K562 (cell line): ENCODE results near the gene SLC13A3. TPM values are rescaled to one million over a fixed set of nuclear protein-coding genes. Genes with fewer than 3 reads are reported as not detected.

Experiments used
- ATAC-seq: fragments of 200-7000 bp; cut with Tn5 transposase; 3 replicates; pipeline ENCODE4 v1.9.1; 2020; ENCODE audit warnings: moderate library complexity
- BruUV-seq: library from RNA; stranded (reverse); fragments of 400-500 nt; replicated peaks from 2 replicates; lab custom pipeline; 2021; lab: Mats Ljungman, UMichigan
- CTCF ChIA-PET: fragments of 300-600 bp; formaldehyde crosslinking; extraction: SDS; loops from one replicate; lab custom pipeline; 2021; ENCODE audit warnings: low intra/inter-chr PET ratio; lab: Yijun Ruan, JAX
- POLR2A ChIA-PET: fragments of 300-600, 350-650 bp; sonication (Branson Sonifier 250); formaldehyde crosslinking; extraction: SDS; loops from one replicate; lab custom pipeline; 2021; ENCODE audit warnings: antibody characterized with exemption, inconsistent platforms; lab: Yijun Ruan, JAX
- DNase-seq, 4 experiments: peaks; one replicate each; pipeline versions ENCODE4 v3.0.0 to v3.0.0-alpha.2; 2011 to 2018; ENCODE audit warnings: low spot score in 3 of 4, mixed read lengths in 3 of 4; ENCODE audit errors: extremely low read depth in 1 of 4
- FAIRE-seq: peaks from 2 replicates; lab custom pipeline; 2011; peaks lifted over from hg19 to GRCh38; lab: Jason Lieb, UNC
- H2AFZ ChIP-seq: 2 replicates; pipeline ENCODE4 v1.6.0; 2011; ENCODE audit warnings: low read depth, low read length, control low read depth, inconsistent platforms
- H3K27ac ChIP-seq: fragments of 200-600 bp; 3 replicates; pipeline ENCODE4 v1.8.0; 2011; ENCODE audit warnings: low read depth, mild to moderate bottlenecking, control low read depth, inconsistent platforms, low read length, moderate library complexity, mixed read lengths; ENCODE audit errors: extremely low read depth
- H3K27me3 ChIP-seq, 2 experiments: fragments of 300-600 bp in 1 of 2; 2 replicates in 1 of 2; 3 replicates in 1 of 2; pipeline versions ENCODE4 v1.6.0 to v1.8.0; 2011; ENCODE audit warnings: inconsistent platforms in 2 of 2, low read length in 2 of 2, mild to moderate bottlenecking in 1 of 2, mixed read lengths in 1 of 2, moderate library complexity in 1 of 2; ENCODE audit not compliant: control insufficient read depth in 2 of 2, insufficient read depth in 2 of 2
- H3K36me3 ChIP-seq: fragments of 300-600 bp; 3 replicates; pipeline ENCODE4 v1.8.0; 2011; ENCODE audit warnings: mild to moderate bottlenecking, low read length, inconsistent platforms; ENCODE audit not compliant: control insufficient read depth, insufficient read depth
- H3K4me1 ChIP-seq, 2 experiments: fragments of 200-600 bp in 1 of 2; replicated peaks in 1 of 2; 2 replicates in 1 of 2; 3 replicates in 1 of 2; pipeline versions ENCODE4 v1.5.1 to v1.8.0; 2011; ENCODE audit warnings: inconsistent platforms in 2 of 2, low read length in 2 of 2, mild to moderate bottlenecking in 1 of 2, mixed read lengths in 1 of 2, moderate library complexity in 1 of 2; ENCODE audit not compliant: control insufficient read depth in 2 of 2, insufficient read depth in 2 of 2
- H3K4me2 ChIP-seq: 2 replicates; pipeline ENCODE4 v1.6.1; 2011; ENCODE audit warnings: low read length, control low read depth, inconsistent platforms, mixed read lengths; ENCODE audit not compliant: insufficient read depth
- H3K4me3 ChIP-seq: fragments of 200-600 bp; sonication (generic), shearing (Covaris generic); 2 replicates; pipeline ENCODE4 v1.5.1; 2016; ENCODE audit warnings: control low read depth, inconsistent platforms
- H3K79me2 ChIP-seq: fragments of 200-600 bp; 3 replicates; pipeline ENCODE4 v1.8.0; 2011; ENCODE audit warnings: low read length, inconsistent platforms; ENCODE audit not compliant: control insufficient read depth, insufficient read depth
- H3K9ac ChIP-seq, 2 experiments: 2 replicates each; pipeline versions ENCODE4 v1.6.0 to v1.6.1; 2011; ENCODE audit warnings: low read depth in 2 of 2, low read length in 2 of 2, control low read depth in 1 of 2, inconsistent platforms in 1 of 2, mild to moderate bottlenecking in 1 of 2, mixed read lengths in 1 of 2; ENCODE audit not compliant: insufficient read depth in 1 of 2
- H3K9me1 ChIP-seq: one replicate; pipeline ENCODE4 v1.6.0; 2011; ENCODE audit warnings: inconsistent platforms, mild to moderate bottlenecking, low read length, moderate library complexity; ENCODE audit not compliant: control insufficient read depth, insufficient read depth
- H3K9me3 ChIP-seq: replicated peaks from 2 replicates; pipeline ENCODE4 v1.5.1; 2011; ENCODE audit warnings: low read depth, low read length, inconsistent platforms; ENCODE audit not compliant: control insufficient read depth, insufficient read depth
- H4K20me1 ChIP-seq: replicated peaks from 2 replicates; pipeline ENCODE4 v1.6.1; 2011; ENCODE audit warnings: low read length, inconsistent platforms, mixed read lengths; ENCODE audit not compliant: control insufficient read depth, insufficient read depth
- FOXA1 ChIP-seq: fragments of 450-650 bp; IDR thresholded peaks from 2 replicates; pipeline ENCODE4 v1.6.1; 2016; ENCODE audit warnings: mild to moderate bottlenecking, borderline replicate concordance
- FOXK2 ChIP-seq, 2 experiments: fragments of 450-650 bp; IDR thresholded peaks in 1 of 2; conservative IDR thresholded peaks in 1 of 2; 2 replicates each; pipeline ENCODE4 v1.6.1; 2016; ENCODE audit warnings: low read depth in 2 of 2, mild to moderate bottlenecking in 1 of 2
- MEF2D ChIP-seq: conservative IDR thresholded peaks from 2 replicates; pipeline ENCODE4 v1.6.1; 2016; ENCODE audit warnings: low read depth, missing genetic modification characterization, missing compliant biosample characterization
- POLR2B ChIP-seq: fragments of 450-650 bp; IDR thresholded peaks from 2 replicates; pipeline ENCODE4 v1.6.1; 2018; ENCODE audit warnings: low read depth; ENCODE audit not compliant: partially characterized antibody
- TEAD1 ChIP-seq, 2 experiments: fragments of 450-650 bp in 1 of 2; sonication (generic) in 1 of 2; formaldehyde crosslinking; IDR thresholded peaks; 2 replicates each; pipeline versions ENCODE4 v1.4.0 to v1.8.0; 2020 to 2022; ENCODE audit warnings: mild to moderate bottlenecking in 2 of 2, missing genetic modification reagents in 1 of 2
- WGBS: fragments of 100-300 bp; shearing (Covaris generic); methylation state at CpG from one replicate; pipeline ENCODE4 v1.1.6; 2016; ENCODE audit warnings: low coverage, mixed read lengths; ENCODE audit not compliant: insufficient coverage; ENCODE audit errors: missing lambda C conversion rate; 5-methylcytosine and 5-hydroxymethylcytosine counted together
- in situ Hi-C: fragments of 300-500 bp; cut with MboI; formaldehyde crosslinking; loops from 4 replicates; pipeline ENCODE4 v1.15.0; 2018; ENCODE audit warnings: inconsistent platforms, mixed read lengths
- intact Hi-C: fragments of 100-400 bp; cut with micrococcal nuclease; formaldehyde crosslinking; loops from 2 replicates; pipeline ENCODE4 v1.14.2; 2022
- polyA plus RNA-seq, 8 experiments: library from polyadenylated mRNA; depleted of rRNA in 4 of 8; stranded (reverse) in 5 of 8; unstranded in 3 of 8; fragments of >200 nt; fragmentation: Nextera tagmentation in 2 of 8; fragmentation: Illumina TruSeq in 1 of 8; extraction: Ambion mirVana in 2 of 8; extraction: Trizol in 1 of 8; gene quantifications; 2 replicates each; pipeline versions ENCODE4 v1.2.1 to v1.2.3, GENCODE V29; 2011 to 2014; ENCODE audit warnings: inconsistent platforms in 1 of 8, missing spikeins in 1 of 8
- total RNA-seq, 7 experiments: library from RNA; depleted of rRNA in 6 of 7; stranded (reverse); fragments of >200 nt in 6 of 7; fragmentation: Illumina TruSeq in 2 of 7; extraction: Trizol in 2 of 7; gene quantifications; 2 replicates each; pipeline versions ENCODE4 v1.2.1 to v1.2.3, GENCODE V29; 2011 to 2021; ENCODE audit warnings: low replicate concordance in 1 of 7
- TF ChIP-seq, protein P1 (sequence below), 3 experiments: fragments of 200-800 bp in 1 of 3; fragments of 250-450 bp in 1 of 3; fragments of 450-650 bp in 1 of 3; sonication (Bioruptor Pico) in 1 of 3; sonication (Bioruptor generic) in 1 of 3; formaldehyde crosslinking in 1 of 3; IDR thresholded peaks; 2 replicates each; pipeline versions ENCODE4 v1.6.1 to v1.8.0; 2016 to 2022; ENCODE audit warnings: mild to moderate bottlenecking in 2 of 3, missing genetic modification characterization in 2 of 3, missing compliant biosample characterization in 1 of 3, moderate library complexity in 1 of 3
- TF ChIP-seq, protein P2 (sequence below): fragments of 450-650 bp; IDR thresholded peaks from 2 replicates; pipeline ENCODE4 v1.6.1; 2016; ENCODE audit warnings: mild to moderate bottlenecking, moderate library complexity

Gene SLC13A3
- total and polyA plus RNA-seq, 9 of the 15 experiments (the other 6 are each of a cell fraction or from before 2014, with no cell fraction given) = 5.5 to 16.4 (median 8.5) TPM

DNA sequence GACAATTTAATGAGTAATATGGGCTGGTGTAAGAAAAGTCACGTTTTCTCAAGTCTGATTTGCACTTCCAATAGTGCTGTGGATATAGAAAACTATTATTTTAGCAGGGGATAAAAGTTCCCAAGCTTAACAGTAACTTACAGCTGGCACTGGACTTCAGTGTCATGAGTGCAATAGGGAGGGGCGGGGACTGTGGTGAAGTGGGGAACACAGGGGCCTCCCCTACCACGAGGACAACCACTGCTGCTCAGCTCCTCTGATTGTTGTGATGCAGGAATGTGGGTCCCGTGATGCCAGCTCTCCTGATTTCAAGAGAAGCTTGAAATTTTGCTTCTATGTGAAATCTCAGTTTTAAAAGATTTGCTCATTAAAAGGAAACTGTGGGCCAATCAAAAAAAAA is 24.0 kb downstream of the SLC13A3 start:
- Histone ChIP-seq H2AFZ (no peak overlapping the region), H3K27ac (no peak overlapping the region), H3K36me3 (no peaks in the 10 kb centered on the region), H3K79me2 (no peaks in the 10 kb centered on the region), H3K4me1 (peaks cover 8 to 9% of the 10 kb centered on the region in 2 experiments; a peak in 4 of 5 replicates), H3K9ac (no peak overlapping the region), H3K27me3 (no peaks in the 10 kb centered on the region), H3K4me2 (no peak overlapping the region), H4K20me1 (no peaks in the 10 kb centered on the region), H3K9me3 (0 out of 2 replicates have a peak, but pooled peaks cover 2% of the 10 kb centered on the region), H3K4me3 (no peak overlapping the region), H3K9me1 (no peaks in the 10 kb centered on the region)
- ChIA-PET POLR2A (interaction anchor here (0.8 to 1.5 kb wide), 2 partner anchors 9 to 11 kb away, joined by 3 to 4 read pairs; no protein-coding TSS in a partner anchor), CTCF (no interaction called here)
- intact Hi-C loops (no loop called here), in situ Hi-C loops (no loop called here)
- BruUV-seq = no TSS peak
- DNase-seq = no peak
- no peak for FAIRE-seq
- no peak for ATAC-seq
- 48% methylated on average over 4 of the region's 4 CpGs for whole genome bisulfite sequencing
- no peak for TF ChIP-seq TEAD1 (CRISPR knock-in tag; IDR thresholded peaks at IDR 0.05)
- no peak for TF ChIP-seq POLR2B
- no peak for TF ChIP-seq FOXK2 (conservative IDR thresholded peaks at IDR 0.05 in 1 of 2, IDR thresholded peaks at IDR 0.05 in 1 of 2; ENCODE audit: low read depth in 2 of 2)
- no peak for TF ChIP-seq FOXA1
- TF ChIP-seq, protein P1, sequence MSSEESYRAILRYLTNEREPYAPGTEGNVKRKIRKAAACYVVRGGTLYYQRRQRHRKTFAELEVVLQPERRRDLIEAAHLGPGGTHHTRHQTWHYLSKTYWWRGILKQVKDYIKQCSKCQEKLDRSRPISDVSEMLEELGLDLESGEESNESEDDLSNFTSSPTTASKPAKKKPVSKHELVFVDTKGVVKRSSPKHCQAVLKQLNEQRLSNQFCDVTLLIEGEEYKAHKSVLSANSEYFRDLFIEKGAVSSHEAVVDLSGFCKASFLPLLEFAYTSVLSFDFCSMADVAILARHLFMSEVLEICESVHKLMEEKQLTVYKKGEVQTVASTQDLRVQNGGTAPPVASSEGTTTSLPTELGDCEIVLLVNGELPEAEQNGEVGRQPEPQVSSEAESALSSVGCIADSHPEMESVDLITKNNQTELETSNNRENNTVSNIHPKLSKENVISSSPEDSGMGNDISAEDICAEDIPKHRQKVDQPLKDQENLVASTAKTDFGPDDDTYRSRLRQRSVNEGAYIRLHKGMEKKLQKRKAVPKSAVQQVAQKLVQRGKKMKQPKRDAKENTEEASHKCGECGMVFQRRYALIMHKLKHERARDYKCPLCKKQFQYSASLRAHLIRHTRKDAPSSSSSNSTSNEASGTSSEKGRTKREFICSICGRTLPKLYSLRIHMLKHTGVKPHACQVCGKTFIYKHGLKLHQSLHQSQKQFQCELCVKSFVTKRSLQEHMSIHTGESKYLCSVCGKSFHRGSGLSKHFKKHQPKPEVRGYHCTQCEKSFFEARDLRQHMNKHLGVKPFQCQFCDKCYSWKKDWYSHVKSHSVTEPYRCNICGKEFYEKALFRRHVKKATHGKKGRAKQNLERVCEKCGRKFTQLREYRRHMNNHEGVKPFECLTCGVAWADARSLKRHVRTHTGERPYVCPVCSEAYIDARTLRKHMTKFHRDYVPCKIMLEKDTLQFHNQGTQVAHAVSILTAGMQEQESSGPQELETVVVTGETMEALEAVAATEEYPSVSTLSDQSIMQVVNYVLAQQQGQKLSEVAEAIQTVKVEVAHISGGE (CRISPR knock-in tag; IDR thresholded peaks at IDR 0.05) = no peak
- TF ChIP-seq, protein P2, sequence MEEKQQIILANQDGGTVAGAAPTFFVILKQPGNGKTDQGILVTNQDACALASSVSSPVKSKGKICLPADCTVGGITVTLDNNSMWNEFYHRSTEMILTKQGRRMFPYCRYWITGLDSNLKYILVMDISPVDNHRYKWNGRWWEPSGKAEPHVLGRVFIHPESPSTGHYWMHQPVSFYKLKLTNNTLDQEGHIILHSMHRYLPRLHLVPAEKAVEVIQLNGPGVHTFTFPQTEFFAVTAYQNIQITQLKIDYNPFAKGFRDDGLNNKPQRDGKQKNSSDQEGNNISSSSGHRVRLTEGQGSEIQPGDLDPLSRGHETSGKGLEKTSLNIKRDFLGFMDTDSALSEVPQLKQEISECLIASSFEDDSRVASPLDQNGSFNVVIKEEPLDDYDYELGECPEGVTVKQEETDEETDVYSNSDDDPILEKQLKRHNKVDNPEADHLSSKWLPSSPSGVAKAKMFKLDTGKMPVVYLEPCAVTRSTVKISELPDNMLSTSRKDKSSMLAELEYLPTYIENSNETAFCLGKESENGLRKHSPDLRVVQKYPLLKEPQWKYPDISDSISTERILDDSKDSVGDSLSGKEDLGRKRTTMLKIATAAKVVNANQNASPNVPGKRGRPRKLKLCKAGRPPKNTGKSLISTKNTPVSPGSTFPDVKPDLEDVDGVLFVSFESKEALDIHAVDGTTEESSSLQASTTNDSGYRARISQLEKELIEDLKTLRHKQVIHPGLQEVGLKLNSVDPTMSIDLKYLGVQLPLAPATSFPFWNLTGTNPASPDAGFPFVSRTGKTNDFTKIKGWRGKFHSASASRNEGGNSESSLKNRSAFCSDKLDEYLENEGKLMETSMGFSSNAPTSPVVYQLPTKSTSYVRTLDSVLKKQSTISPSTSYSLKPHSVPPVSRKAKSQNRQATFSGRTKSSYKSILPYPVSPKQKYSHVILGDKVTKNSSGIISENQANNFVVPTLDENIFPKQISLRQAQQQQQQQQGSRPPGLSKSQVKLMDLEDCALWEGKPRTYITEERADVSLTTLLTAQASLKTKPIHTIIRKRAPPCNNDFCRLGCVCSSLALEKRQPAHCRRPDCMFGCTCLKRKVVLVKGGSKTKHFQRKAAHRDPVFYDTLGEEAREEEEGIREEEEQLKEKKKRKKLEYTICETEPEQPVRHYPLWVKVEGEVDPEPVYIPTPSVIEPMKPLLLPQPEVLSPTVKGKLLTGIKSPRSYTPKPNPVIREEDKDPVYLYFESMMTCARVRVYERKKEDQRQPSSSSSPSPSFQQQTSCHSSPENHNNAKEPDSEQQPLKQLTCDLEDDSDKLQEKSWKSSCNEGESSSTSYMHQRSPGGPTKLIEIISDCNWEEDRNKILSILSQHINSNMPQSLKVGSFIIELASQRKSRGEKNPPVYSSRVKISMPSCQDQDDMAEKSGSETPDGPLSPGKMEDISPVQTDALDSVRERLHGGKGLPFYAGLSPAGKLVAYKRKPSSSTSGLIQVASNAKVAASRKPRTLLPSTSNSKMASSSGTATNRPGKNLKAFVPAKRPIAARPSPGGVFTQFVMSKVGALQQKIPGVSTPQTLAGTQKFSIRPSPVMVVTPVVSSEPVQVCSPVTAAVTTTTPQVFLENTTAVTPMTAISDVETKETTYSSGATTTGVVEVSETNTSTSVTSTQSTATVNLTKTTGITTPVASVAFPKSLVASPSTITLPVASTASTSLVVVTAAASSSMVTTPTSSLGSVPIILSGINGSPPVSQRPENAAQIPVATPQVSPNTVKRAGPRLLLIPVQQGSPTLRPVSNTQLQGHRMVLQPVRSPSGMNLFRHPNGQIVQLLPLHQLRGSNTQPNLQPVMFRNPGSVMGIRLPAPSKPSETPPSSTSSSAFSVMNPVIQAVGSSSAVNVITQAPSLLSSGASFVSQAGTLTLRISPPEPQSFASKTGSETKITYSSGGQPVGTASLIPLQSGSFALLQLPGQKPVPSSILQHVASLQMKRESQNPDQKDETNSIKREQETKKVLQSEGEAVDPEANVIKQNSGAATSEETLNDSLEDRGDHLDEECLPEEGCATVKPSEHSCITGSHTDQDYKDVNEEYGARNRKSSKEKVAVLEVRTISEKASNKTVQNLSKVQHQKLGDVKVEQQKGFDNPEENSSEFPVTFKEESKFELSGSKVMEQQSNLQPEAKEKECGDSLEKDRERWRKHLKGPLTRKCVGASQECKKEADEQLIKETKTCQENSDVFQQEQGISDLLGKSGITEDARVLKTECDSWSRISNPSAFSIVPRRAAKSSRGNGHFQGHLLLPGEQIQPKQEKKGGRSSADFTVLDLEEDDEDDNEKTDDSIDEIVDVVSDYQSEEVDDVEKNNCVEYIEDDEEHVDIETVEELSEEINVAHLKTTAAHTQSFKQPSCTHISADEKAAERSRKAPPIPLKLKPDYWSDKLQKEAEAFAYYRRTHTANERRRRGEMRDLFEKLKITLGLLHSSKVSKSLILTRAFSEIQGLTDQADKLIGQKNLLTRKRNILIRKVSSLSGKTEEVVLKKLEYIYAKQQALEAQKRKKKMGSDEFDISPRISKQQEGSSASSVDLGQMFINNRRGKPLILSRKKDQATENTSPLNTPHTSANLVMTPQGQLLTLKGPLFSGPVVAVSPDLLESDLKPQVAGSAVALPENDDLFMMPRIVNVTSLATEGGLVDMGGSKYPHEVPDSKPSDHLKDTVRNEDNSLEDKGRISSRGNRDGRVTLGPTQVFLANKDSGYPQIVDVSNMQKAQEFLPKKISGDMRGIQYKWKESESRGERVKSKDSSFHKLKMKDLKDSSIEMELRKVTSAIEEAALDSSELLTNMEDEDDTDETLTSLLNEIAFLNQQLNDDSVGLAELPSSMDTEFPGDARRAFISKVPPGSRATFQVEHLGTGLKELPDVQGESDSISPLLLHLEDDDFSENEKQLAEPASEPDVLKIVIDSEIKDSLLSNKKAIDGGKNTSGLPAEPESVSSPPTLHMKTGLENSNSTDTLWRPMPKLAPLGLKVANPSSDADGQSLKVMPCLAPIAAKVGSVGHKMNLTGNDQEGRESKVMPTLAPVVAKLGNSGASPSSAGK = no peak
- TF ChIP-seq MEF2D (tag) = no peak
